Measurements from ENCODE around the gene IGF1.

IGF1 gene

DNA sequence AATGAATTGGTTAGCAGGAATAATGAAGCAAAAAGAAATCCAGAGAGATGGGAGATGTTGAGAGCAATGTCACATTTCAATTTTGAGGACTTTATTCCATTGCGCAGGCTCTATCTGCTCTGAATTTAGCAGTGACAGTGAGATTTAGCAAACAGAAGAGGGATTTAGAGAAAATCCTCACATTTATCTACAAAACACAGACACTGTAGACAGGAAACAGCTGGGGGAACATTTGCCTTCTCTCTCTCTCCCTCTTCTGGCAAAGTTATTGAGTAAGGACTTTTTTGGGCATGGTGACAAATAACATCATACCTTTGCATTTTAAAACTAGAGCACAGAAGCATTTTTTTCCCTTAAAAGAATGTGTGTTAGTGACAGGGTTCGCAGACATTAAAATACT is at the start of gene IGF1:
TSS of gene IGF1 (minus strand) at position 158 of the 400 bp plus-strand sequence. CDS start 182 bp downstream, outside the sequence.
- Histone ChIP-seq H3K9ac (ENCODE audit: low read length) (peak within 1 kb of the TSS; percentile 82), H3K27ac (ENCODE audit: low read length) (peak within 1 kb of the TSS; percentile 98), H3K79me2 (ENCODE audit: low read length) (peaks cover 23% of the 10 kb centered on the region), H4K20me1 (ENCODE audit: insufficient read depth, low read length) (no peaks in the 10 kb centered on the region), H3K4me2 (ENCODE audit: low read depth, low read length) (peak within 1 kb of the TSS; percentile 75), H3K9me2 (replicated peaks; ENCODE audit: insufficient read depth, low read length) (no peaks in the 10 kb centered on the region), H3K9me3 (replicated peaks; ENCODE audit: insufficient read depth, low read length) (no peaks in the 10 kb centered on the region), H3K4me3 (ENCODE audit: low read length) (peak within 1 kb of the TSS; percentile 47), H3K36me3 (replicated peaks; ENCODE audit: insufficient read depth, low read length) (no peaks in the 10 kb centered on the region), H2AFZ (ENCODE audit: low read length) (peak within 1 kb of the TSS; percentile 2; the same call in 1 of the 2 replicates), H3K27me3 (replicated peaks; ENCODE audit: insufficient read depth, low read length) (no peaks in the 10 kb centered on the region), H3K4me1 (ENCODE audit: low read length) (peaks cover 45% of the 10 kb centered on the region), H3F3A (ENCODE audit: insufficient read depth, low read length) (peaks cover 73% of the 10 kb centered on the region)
- DNase-seq: peak; percentile 61
- TF ChIP-seq EZH2phosphoT487 (IDR thresholded peaks at IDR 0.05; ENCODE audit: low read length): no peak
- TF ChIP-seq, protein P1, sequence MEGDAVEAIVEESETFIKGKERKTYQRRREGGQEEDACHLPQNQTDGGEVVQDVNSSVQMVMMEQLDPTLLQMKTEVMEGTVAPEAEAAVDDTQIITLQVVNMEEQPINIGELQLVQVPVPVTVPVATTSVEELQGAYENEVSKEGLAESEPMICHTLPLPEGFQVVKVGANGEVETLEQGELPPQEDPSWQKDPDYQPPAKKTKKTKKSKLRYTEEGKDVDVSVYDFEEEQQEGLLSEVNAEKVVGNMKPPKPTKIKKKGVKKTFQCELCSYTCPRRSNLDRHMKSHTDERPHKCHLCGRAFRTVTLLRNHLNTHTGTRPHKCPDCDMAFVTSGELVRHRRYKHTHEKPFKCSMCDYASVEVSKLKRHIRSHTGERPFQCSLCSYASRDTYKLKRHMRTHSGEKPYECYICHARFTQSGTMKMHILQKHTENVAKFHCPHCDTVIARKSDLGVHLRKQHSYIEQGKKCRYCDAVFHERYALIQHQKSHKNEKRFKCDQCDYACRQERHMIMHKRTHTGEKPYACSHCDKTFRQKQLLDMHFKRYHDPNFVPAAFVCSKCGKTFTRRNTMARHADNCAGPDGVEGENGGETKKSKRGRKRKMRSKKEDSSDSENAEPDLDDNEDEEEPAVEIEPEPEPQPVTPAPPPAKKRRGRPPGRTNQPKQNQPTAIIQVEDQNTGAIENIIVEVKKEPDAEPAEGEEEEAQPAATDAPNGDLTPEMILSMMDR (IDR thresholded peaks at IDR 0.05; ENCODE audit: low read length): peak; percentile 18

DNA sequence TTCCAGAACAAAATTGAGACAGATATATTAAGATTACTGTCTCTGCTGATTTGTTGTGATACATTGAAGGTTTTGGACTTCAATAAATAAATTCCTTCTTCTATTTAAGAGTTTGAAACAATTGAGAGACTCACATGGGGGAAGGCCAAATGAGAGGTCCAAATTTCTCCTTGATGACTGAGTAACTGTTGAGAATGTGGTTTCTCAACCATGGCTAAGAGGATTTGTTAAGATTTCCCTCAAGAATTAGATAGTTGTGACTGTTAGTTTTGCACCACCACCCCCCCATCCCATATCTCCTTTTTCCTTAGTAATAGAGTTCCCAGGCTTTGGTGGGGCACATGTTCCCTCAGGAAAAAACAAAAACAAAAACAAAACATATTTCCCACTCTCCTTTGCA is 47.7 kb upstream of the IGF1 start:
- H3K4me2 ChIP-seq (ENCODE audit: low read depth, low read length): no peak overlapping the region
- no peaks in the 10 kb centered on the region for H3K36me3 ChIP-seq (replicated peaks; ENCODE audit: insufficient read depth, low read length)
- H3K27me3 ChIP-seq (replicated peaks; ENCODE audit: insufficient read depth, low read length): no peaks in the 10 kb centered on the region
- no peak for DNase-seq
- H3K27ac ChIP-seq (ENCODE audit: low read length): no peak overlapping the region
- no peaks in the 10 kb centered on the region for H4K20me1 ChIP-seq (ENCODE audit: insufficient read depth, low read length)
- no peaks in the 10 kb centered on the region for H3K4me1 ChIP-seq (ENCODE audit: low read length)
- H3K9ac ChIP-seq (ENCODE audit: low read length): no peak overlapping the region
- H3K9me2 ChIP-seq (replicated peaks; ENCODE audit: insufficient read depth, low read length): no peaks in the 10 kb centered on the region
- TF ChIP-seq EZH2phosphoT487 (IDR thresholded peaks at IDR 0.05; ENCODE audit: low read length) (no peak), EZH2 (optimal IDR thresholded peaks at IDR 0.05; ENCODE audit: low read depth, low read length) (no peak)
- TF ChIP-seq, protein P1 (IDR thresholded peaks at IDR 0.05; ENCODE audit: low read length): no peak
- H2AFZ ChIP-seq (ENCODE audit: low read length): no peak overlapping the region
- no peaks in the 10 kb centered on the region for H3K79me2 ChIP-seq (ENCODE audit: low read length)
- H3F3A ChIP-seq (ENCODE audit: insufficient read depth, low read length): no peaks in the 10 kb centered on the region
- H3K9me3 ChIP-seq (replicated peaks; ENCODE audit: insufficient read depth, low read length): no peaks in the 10 kb centered on the region
- no peak overlapping the region for H3K4me3 ChIP-seq (ENCODE audit: low read length)

DNA sequence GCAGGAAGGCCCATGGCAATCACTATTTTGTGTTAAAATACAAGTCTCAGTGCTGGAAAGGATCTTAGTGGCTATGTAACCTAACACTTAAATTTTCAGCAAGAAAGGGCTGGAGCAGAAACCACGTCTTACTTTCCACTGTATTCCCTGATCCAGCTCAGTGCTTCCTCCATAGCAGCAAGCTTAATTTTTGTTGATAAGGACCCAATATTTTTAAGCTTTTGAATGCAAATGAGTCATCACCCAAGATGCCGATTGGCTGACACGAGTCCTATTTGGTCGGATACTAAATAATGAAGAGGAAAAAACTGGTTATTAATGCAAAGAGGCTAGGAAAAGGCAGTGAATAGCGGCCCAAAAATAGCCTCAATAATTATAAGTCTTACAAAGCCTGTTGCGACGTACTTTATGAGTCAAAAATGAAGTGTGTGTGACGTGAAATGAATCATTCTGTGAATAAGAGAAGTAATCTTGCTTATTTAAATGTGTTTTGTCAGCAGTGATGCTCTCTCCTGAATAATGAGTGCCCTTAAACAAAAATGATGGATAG is 46.9 kb upstream of the IGF1 start:
- Histone ChIP-seq H3K9ac (ENCODE audit: low read length) (no peak overlapping the region), H3F3A (ENCODE audit: insufficient read depth, low read length) (no peaks in the 10 kb centered on the region), H3K27me3 (replicated peaks; ENCODE audit: insufficient read depth, low read length) (no peaks in the 10 kb centered on the region), H3K4me2 (ENCODE audit: low read depth, low read length) (no peak overlapping the region), H3K79me2 (ENCODE audit: low read length) (no peaks in the 10 kb centered on the region), H4K20me1 (ENCODE audit: insufficient read depth, low read length) (no peaks in the 10 kb centered on the region), H3K27ac (ENCODE audit: low read length) (no peak overlapping the region), H3K9me2 (replicated peaks; ENCODE audit: insufficient read depth, low read length) (no peaks in the 10 kb centered on the region), H2AFZ (ENCODE audit: low read length) (no peak overlapping the region), H3K4me1 (ENCODE audit: low read length) (no peaks in the 10 kb centered on the region), H3K4me3 (ENCODE audit: low read length) (no peak overlapping the region), H3K36me3 (replicated peaks; ENCODE audit: insufficient read depth, low read length) (no peaks in the 10 kb centered on the region), H3K9me3 (replicated peaks; ENCODE audit: insufficient read depth, low read length) (no peaks in the 10 kb centered on the region)
- DNase-seq: no peak
- TF ChIP-seq EZH2phosphoT487 (IDR thresholded peaks at IDR 0.05; ENCODE audit: low read length) (no peak), EZH2 (optimal IDR thresholded peaks at IDR 0.05; ENCODE audit: low read depth, low read length) (no peak)
- TF ChIP-seq, protein P1 (IDR thresholded peaks at IDR 0.05; ENCODE audit: low read length): no peak

Data from MM.1S (cell line).